ENCODE measurements around the gene CGB2.
"Not testable (repeated sequence)": the region's sequence is repeated elsewhere in the genome, so short reads cannot be mapped to it uniquely, and the experiment has no call there.

CGB2 gene

DNA sequence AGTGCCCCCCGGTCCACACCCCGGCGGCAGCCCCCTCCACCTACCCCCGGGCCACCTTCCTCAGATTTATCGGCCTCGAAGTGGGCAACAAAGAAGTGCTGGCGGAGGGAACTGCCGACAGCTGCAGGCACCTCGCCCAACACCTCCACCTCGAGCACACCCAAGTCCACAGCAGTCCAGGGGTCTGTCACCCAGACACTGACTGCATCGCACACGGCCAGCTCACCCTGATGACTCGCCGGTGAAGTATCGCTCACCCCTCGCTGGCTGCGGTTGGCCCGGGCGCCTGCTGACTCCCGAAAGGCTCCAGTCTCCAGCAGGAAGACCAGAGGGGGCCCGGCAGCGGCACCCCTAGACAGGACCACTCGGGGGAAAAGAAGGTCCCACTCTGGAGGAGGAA, 6.1 kb upstream of the CGB2 start:
- H3K27ac ChIP-seq, H3K4me3 ChIP-seq: not testable (repeated sequence)

DNA sequence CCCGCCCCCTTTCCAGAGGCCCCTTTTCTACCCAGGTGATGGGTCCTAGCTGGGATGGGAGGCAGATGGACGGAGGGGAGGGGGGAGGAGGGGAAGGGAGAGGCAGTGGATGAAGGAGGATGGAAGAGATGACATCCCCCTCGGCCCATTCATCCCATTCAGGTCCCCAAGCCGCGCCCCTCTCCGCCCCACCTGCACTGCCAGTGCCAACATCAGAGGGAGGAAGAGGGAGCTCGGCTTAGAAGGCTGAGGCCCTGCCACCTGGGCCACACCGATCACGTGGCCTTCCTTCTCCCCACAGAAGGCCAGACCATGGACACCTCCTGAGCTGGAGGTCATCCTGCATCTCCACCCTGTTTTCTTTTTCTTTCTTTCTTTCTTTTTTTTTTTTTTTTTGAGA, 3.0 kb upstream of the CGB2 start:
- H3K27ac ChIP-seq, H3K4me3 ChIP-seq: not testable (repeated sequence)

DNA sequence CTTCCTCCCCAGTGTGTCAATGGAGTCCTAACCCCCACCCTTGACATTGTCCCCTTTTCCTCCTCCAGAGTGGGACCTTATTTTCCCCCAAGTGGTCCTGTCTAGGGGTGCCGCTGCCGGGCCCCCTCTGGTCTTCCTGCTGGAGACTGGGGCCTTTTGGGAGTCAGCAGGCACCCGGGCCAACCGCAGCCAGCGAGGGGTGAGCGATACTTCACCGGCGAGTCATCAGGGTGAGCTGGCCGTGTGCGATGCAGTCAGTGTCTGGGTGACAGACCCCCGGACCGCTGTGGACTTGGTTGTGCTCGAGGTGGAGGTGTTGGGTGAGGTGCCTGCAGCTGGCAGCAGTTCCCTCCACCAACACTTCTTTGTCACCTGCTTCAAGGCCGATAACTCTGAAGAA, 1.9 kb upstream of the CGB2 start:
- not testable (repeated sequence) for H3K4me3 ChIP-seq, H3K27ac ChIP-seq

DNA sequence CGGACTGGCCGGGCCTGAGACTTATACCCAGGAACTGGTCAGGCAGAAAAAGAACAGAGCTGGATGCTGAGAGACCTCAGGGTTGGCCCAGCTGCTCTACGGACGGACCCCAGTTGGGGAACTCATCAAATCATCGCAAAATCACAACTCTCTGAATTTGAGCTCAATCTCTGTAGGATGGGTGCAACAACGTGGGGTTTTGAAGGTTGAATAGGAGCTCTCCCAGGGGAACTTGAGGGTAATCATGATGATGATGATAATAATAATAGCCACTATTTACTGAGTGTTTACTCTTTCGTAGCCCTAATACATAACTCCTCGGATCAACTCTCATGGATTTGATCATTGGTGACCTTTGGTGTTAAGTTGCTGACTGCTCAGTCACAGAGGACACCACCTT, 1.4 kb upstream of the CGB2 start:
- H3K4me3 ChIP-seq, H3K27ac ChIP-seq: not testable (repeated sequence)

DNA sequence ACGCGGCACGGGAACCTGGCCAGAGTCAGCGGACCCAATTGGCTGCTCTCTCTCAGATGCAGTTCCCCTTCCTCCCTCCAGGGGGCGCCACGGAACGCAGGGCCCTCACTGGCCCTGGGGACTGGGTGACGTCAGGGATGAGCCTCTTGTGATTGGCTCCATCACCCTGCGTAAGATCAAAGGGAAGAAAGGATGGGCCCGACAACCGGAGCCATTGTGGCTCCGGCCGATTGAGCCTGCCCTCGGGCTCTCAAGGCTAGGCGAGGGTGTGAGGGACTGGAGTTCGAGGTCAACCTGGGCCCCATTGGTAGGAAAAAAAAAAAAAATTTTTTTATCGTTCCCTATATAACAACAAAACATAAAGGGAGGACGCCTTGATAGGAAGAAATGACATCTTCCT, 5.1 kb downstream of the CGB2 start, which contains the start of gene CGB1:
CGB1 (minus strand) TSS at position 81 of the 400 bp plus-strand sequence. CDS start 184 bp downstream, outside the sequence.
- H3K27ac ChIP-seq: not testable (repeated sequence)

DNA sequence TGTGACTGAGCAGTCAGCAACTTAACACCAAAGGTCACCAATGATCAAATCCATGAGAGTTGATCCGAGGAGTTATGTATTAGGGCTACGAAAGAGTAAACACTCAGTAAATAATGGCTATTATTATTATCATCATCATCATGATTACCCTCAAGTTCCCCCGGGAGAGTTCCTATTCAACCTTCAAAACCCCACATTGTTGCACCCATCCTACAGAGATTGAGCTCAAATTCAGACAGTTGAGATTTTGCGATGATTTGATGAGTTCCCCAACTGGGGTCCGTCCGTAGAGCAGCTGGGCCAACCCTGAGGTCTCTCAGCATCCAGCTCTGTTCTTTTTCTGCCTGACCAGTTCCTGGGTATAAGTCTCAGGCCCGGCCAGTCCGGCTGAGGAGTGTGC, 6.4 kb downstream of the CGB2 start:
- not testable (repeated sequence) for H3K4me3 ChIP-seq, H3K27ac ChIP-seq

More for the DNA sequence above, 5.1 kb downstream of the CGB2 start, which contains the start of gene CGB1:
- not testable (repeated sequence) for H3K4me3 ChIP-seq

DNA sequence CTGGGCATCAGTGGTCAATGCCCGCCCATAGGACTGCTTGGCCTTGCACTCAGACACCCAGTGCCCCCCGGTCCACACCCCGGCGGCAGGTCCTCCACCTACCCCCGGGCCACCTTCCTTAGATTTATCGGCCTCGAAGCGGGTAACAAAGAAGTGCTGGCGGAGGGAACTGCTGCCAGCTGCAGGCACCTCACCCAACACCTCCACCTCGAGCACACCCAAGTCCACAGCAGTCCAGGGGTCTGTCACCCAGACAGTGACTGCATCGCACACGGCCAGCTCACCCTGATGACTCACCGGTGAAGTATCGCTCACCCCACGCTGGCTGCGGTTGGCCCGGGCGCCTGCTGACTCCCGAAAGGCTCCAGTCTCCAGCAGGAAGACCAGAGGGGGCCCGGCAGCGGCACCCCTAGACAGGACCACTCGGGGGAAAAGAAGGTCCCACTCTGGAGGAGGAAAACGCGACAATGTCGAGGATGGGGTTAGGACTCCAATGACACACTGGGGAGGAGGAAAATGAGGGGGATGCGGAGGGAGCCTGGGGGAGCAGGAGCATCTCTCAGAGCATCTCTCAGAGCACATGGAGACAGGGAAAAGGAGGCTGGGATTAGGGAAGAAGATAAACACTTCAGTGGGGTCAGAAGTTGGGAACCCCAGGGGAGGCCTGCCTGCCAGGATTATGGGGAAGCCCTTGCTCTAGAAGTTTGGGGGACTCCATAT, 7.0 kb downstream of the CGB2 start:
- H3K4me3 ChIP-seq, H3K27ac ChIP-seq: not testable (repeated sequence)

DNA sequence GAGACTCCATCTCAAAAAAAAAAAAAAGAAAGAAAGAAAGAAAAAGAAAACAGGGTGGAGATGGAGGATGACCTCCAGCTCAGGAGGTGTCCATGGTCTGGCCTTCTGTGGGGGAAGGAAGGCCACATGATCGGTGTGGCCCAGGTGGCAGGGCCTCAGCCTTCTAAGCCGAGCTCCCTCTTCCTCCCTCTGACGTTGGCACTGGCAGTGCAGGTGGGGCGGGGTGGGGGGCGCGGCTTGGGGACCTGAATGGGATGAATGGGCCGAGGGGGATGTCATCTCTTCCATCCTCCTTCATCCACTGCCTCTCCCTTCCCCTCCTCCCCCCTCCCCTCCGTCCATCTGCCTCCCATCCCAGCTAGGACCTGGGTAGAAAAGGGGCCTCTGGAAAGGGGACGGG, 8.0 kb downstream of the CGB2 start:
- not testable (repeated sequence) for H3K4me3 ChIP-seq, H3K27ac ChIP-seq

DNA sequence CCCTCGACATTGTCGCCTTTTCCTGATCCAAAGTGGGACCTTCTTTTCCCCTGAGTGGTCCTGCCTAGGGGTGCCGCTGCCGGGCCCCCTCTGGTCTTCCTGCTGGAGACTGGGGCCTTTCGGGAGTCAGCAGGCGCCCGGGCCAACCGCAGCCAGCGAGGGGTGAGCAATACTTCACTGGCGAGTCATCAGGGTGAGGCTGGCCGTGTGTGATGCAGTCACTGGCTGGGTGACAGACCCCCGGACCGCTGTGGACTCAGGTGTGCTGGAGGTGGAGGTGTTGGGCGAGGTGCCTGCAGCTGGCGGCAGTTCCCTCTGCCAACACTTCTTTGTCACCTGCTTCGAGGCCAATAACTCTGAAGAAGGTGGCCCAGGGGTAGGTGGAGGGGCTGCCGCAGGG, 10.5 kb downstream of the CGB2 start:
- no peak overlapping the region for H3K4me3 ChIP-seq
- no peak overlapping the region for H3K27ac ChIP-seq

DNA sequence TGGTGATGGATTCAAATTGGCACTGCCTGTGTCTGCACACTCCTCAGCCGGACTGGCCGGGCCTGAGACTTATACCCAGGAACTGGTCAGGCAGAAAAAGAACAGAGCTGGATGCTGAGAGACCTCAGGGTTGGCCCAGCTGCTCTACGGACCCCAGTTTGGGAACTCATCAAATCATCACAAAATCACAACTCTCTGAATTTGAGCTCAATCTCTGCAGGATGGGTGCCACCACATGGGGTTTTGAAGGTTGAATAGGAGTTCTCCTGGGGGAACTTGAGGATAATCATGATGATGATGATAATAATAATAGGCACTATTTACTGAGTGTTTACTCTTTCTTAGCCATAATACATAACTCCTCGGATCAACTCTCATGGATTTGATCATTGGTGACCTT, 11.0 kb downstream of the CGB2 start:
- not testable (repeated sequence) for H3K4me3 ChIP-seq, H3K27ac ChIP-seq

DNA sequence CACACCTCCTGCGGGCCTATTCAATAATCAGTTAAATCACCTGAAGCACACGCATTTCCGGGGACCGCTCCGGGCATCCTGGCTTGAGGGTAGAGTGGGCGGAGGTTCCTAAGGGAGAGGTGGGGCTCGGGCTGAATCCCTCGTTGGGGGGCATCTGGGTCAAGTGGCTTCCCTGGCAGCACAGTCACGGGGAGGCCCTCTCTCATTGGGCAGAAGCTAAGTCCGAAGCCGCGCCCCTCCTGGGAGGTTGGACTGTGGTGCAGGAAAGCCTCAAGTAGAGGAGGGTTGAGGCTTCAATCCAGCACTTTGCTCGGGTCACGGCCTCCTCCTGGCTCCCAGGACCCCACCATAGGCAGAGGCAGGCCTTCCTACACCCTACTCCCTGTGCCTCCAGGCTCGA, 11.9 kb downstream of the CGB2 start, which contains the start of gene CGB5:
CGB5 (plus strand) TSS at position 301 of the 400 bp plus-strand sequence. CDS start 362 bp downstream, outside the sequence.
- H3K27ac ChIP-seq, H3K4me3 ChIP-seq: not testable (repeated sequence)

DNA sequence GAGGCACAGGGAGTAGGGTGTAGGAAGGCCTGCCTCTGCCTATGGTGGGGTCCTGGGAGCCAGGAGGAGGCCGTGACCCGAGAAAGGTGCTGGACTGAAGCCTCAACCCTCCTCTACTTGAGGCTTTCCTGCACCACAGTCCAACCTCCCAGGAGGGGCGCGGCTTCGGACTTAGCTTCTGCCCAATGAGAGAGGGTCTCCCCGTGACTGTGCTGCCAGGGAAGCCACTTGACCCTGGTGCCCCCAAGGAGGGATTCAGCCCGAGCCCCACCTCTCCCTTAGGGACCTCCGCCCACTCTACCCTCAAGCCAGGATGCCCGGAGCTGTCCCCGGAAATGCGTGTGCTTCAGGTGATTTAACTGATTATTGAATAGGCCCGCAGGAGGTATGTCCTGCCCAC, 17.3 kb downstream of the CGB2 start, which contains the start of gene CGB8:
CGB8 (minus strand) TSS at position 101 of the 400 bp plus-strand sequence. CDS start 372 bp downstream, outside the sequence.
- not testable (repeated sequence) for H3K27ac ChIP-seq, H3K4me3 ChIP-seq

DNA sequence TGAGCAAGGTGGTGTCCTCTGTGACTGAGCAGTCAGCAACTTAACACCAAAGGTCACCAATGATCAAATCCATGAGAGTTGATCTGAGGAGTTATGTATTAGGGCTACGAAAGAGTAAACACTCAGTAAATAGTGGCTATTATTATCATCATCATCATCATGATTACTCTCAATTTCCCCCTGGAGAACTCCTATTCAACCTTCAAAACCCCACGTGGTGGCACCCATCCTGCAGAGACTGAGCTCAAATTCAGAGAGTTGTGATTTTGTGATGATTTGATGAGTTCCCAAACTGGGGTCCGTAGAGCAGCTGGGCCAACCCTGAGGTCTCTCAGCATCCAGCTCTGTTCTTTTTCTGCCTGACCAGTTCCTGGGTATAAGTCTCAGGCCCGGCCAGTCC, 18.1 kb downstream of the CGB2 start:
- not testable (repeated sequence) for H3K4me3 ChIP-seq, H3K27ac ChIP-seq

DNA sequence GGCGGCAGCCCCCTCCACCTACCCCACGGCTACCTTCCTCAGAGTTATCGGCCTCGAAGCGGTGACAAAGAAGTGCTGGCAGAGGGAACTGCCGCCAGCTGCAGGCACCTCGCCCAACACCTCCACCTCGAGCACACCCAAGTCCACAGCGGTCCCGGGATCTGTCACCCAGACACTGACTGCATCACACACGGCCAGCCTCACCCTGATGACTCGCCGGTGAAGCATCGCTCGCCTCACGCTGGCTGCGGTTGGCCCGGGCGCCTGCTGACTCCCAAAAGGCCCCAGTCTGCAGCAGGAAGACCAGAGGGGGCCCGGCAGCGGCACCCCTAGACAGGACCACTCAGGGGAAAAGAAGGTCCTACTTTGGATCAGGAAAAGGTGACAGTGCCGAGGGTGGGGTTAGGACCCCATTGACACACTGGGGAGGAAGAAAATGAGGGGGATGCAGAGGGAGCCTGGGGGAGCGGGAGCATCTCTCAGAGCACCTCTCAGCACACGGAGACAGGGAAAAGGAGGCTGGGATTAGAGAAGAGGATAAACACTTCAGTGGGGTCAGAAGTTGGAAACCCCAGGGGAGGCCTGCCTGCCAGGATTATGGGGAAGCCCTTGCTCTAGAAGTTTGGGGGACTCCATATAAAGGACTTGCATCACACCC, 18.8 kb downstream of the CGB2 start:
- H3K27ac ChIP-seq, H3K4me3 ChIP-seq: not testable (repeated sequence)

DNA sequence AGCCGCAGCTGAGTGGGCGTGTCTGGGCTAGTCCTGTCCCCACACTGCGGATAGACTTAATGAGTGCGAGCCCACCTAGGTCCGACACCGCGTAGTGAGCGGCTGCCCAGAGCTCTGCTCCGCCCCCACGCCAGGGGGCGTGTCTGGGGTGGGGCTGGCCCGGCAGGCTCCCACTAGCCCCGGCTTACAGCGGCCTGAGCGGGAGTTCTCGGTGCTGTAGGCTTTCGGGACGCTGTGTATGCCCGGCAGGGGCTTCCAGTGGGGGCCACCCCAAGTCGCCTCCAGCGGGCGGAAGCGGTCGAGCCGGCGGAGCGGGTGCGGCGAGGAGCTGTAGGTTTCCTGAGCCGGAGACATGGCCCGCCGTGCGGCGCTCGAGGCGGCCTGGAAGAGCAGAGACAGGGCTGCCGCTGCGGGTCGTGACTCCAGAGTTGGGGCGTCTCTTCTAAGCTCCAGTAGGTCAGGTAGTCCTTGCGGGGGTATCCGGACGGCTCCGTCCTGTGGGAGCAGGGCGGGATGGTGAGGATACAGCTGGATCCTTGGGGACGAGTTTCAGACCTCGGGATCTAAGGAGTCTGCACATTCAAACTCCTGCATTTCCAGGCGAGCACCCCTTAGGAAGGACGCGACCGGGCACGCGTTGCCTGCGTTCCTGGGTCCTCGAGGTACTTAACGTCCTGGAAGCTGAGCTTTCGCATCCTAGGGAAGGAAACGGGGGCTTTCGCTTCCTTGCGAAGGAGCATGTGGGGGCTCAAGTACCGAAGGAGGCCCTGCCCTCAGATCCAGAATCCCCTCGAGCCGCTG, 24.6 kb downstream of the CGB2 start:
- peak overlapping the region in 2 of 21 experiments; percentile 35 to 53 for H3K27ac ChIP-seq

DNA sequence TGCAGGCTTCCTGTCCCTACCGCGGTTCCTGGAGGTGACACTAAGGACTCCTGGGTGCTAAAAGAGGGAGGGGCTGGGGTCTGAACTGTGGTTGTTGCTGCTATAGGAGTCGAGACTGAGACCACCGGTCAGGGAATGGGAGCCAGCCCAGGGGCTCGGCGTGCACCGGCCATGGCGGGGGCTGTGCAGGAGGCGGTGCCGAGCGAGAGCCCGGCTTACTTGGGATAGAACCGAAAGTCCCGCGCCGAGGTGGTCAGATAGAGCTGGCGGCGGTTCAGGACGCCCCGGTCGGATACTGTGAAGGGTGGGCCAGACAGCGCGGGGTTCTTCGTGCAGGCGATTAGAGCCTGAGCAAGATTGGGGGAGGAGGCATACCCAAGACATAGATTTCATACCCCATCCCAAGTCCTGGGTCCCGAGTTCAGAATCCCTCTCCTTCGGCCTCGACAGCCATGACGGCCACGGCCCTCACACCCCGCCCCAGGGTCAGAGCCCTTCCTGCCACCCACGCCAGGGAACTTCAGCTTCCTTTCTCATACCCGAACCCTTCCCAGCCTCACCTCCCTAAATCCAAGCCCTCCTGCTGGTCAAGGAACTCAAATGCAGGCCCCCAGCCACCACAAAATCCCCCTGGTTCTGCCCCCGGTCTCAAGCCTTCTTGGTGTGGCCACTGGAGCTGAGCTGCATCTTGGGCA, 25.4 kb downstream of the CGB2 start:
- peak overlapping the region in 2 of 21 experiments; percentile 35 to 53 for H3K27ac ChIP-seq

More for the DNA sequence above, 24.6 kb downstream of the CGB2 start:
- H3K4me3 ChIP-seq: peak overlapping the region; percentile 32 to 50 (median 37)

DNA sequence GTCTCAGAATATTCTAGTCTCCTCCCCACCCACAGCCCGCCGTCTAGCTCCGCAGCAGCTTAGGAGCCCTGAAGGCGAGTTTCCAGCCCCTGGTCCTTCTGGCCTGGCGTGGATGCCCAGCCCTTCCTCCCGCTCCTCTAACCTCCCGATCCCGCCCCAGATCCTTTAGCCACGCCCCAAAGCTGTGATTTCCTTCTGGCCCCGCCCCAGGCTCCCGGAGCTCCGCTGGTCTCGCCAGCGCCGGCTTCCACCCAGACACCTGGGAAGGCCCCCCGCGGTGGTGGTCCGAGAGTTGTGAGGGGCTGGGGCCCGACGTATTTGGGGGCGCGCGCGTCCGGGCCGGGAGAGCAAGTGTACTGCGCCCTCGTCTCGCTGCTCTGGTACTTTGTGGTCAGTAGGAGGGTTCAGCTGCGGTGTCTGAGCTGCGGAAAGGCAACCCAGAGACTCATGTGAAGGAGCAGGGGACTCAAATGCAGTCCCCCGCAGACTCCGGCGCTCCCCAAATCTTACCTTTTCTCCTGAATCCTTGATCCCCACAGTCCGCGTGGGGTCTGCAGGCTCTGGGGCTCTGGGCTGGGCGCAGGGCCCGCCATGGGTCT, 26.0 kb downstream of the CGB2 start, which contains the start of gene CGB7:
CGB7 (minus strand) TSS at position 114 of the 599 bp plus-strand sequence. CDS start 2,374 bp downstream, outside the sequence.
- Histone ChIP-seq H3K4me3 (peak within 1 kb of the TSS; percentile 32 to 50 (median 37)), H3K27ac (peak within 1 kb of the TSS in 2 of 21 experiments; percentile 35 to 53)

More for the DNA sequence above, 25.4 kb downstream of the CGB2 start:
- H3K4me3 ChIP-seq: peak overlapping the region; percentile 32 to 50 (median 37)

DNA sequence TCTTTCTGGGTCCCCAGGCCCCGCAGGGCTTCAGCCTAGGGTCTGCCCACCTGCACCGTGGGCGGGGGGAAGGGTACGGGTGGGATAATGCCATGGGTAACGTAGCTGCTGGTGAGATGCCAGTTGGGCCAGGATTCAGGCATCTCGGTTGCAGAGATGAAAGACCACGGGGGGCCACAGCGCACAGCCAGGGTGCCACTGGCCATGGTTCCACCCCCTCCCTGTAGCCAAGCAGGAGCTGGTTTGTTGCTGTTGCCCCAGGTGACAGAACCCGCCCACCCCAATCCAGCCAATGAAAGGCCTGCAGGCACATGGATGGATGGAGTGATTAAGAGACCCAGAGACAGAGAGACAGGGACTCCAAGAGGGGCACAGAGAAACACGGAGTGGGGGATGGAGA, 26.9 kb downstream of the CGB2 start:
- H3K4me3 ChIP-seq: no peak overlapping the region
- H3K27ac ChIP-seq: no peak overlapping the region

DNA sequence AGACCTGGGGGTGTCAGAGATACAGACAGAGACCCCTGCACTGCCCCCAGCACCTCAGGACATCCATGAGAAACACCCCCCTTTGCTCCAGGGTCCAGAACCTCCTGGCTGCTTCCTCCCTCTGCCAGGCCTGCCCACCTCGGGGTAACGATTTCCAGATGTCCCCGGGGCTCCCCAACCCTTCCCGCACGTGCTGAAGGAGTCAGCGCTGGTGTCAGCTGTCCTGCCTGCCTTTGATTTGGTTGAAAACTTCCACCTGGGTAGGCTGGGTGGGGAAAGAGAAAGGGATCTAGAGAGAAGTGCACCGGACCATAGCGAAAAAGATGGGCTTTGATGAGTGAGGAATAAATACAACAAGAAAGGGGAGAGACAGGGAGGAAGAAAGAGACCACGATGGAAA, 27.4 kb downstream of the CGB2 start:
- no peak overlapping the region for H3K27ac ChIP-seq
- no peak overlapping the region for H3K4me3 ChIP-seq
